Adrenal gland (tissue), 12 donors: ENCODE measurements around the gene OSBPL2. TPM values are rescaled to one million over a fixed set of nuclear protein-coding genes. Genes with fewer than 3 reads are reported as not detected.

Source experiments
- DNase-seq, 7 donors: peaks; one replicate each; pipeline ENCODE4 v3.0.0-alpha.2; 2019 to 2020
- H3K27ac ChIP-seq, 5 donors: fragments of 200-600 bp; sonication (generic) in 4 of 5; 1 replicate in 3 of 5; 2 replicates in 2 of 5; pipeline versions ENCODE4 v1.5.1 to v1.8.0; 2016 to 2020; ENCODE audit warnings: mild to moderate bottlenecking in 1 of 5
- H3K27me3 ChIP-seq: fragments of 200-600 bp; 2 replicates; pipeline ENCODE4 v1.8.0; 2021
- H3K36me3 ChIP-seq, 2 donors: fragments of 200-600 bp; replicated peaks in 1 of 2; 1 replicate in 1 of 2; 2 replicates in 1 of 2; pipeline versions ENCODE4 v1.5.1 to v1.8.0; 2018 to 2022
- H3K4me1 ChIP-seq, 2 donors: fragments of 200-600 bp; replicated peaks in 1 of 2; 1 replicate in 1 of 2; 2 replicates in 1 of 2; pipeline versions ENCODE4 v1.5.1 to v1.8.0; 2018 to 2021
- H3K4me3 ChIP-seq, 4 donors: fragments of 200-600 bp; sonication (generic) in 3 of 4; one replicate each; pipeline ENCODE4 v1.5.1; 2016 to 2018
- H3K9me3 ChIP-seq, 3 donors: fragments of 200-600 bp; sonication (generic) in 1 of 3; replicated peaks in 1 of 3; 1 replicate in 2 of 3; 2 replicates in 1 of 3; pipeline versions ENCODE4 v1.5.1 to v1.8.0; 2016 to 2021
- CTCF ChIP-seq, 6 experiments: fragments of 450-650 bp in 4 of 6; fragments of 200-600 bp in 2 of 6; sonication (generic) in 1 of 6; IDR thresholded peaks; 1 replicate in 5 of 6; 2 replicates in 1 of 6; pipeline versions ENCODE4 v1.5.1 to v1.8.0; 2016 to 2021; ENCODE audit warnings: antibody characterized with exemption in 6 of 6, mild to moderate bottlenecking in 2 of 6, moderate library complexity in 1 of 6
- POLR2A ChIP-seq, 2 donors: fragments of 450-650 bp; IDR thresholded peaks; one replicate each; pipeline ENCODE4 v1.6.1; 2017; ENCODE audit warnings: antibody characterized with exemption in 2 of 2, mild to moderate bottlenecking in 2 of 2, moderate library complexity in 1 of 2
- WGBS, 4 donors: extraction: QIAGEN DNeasy Blood & Tissue Kit in 2 of 4; methylation state at CpG; one replicate each; pipeline versions ENCODE4 v1.1.5 to v1.1.7; 2013 to 2017; 5-methylcytosine and 5-hydroxymethylcytosine counted together
- intact Hi-C, 2 donors: fragments of 100-400 bp; cut with DNase I; formaldehyde crosslinking; loops; one replicate each; pipeline versions ENCODE4 v1.14.1 to v1.15.0; 2022 to 2023
- polyA plus RNA-seq, 3 donors: library from polyadenylated mRNA; stranded (reverse); fragments of 200-250 nt in 2 of 3; fragments of 350-450 nt in 1 of 3; fragmentation: Illumina TruSeq in 1 of 3; extraction: RNeasy Lipid Tissue Mini Kit (QIAGEN cat#74804) in 1 of 3; gene quantifications; one replicate each; pipeline ENCODE4 v1.2.3, GENCODE V29; 2013 to 2014
- total RNA-seq, 9 donors: library from RNA; depleted of rRNA in 4 of 9; stranded (reverse); fragments of >200 nt in 4 of 9; fragments of 120-200 nt in 1 of 9; fragmentation: NEBNext Ultra II Directional in 1 of 9; extraction: Animal tissue kit (Norgen Biotek cat#: 25700) in 1 of 9; gene quantifications; one replicate each; pipeline versions ENCODE4 v1.1.0 to v1.2.4, GENCODE V29; 2013 to 2023
- donor health status: healthy with polysubstance abuse.
- donor health status: Bipolar disorder and iron deficiency.
- donor health status: DM: yes; HTN: yes; CAD: no.
- donor health status: DM: no; HTN: no; CAD: no.
- donor health status: DM: no; HTN: no; CAD: no.
- donor health status: DM: yes; HTN: yes; CAD: no.

OSBPL2 gene
- total and polyA plus RNA-seq, 12 donors, result 13.8 to 96.7 (median 37.4) TPM

- Histone ChIP-seq H3K27ac (no peak overlapping the region), H3K9me3 (no peaks in the 10 kb centered on the region), H3K4me3 (no peak overlapping the region), H3K36me3 (peaks cover 0 to 69% of the 10 kb centered on the region in 2 donors), H3K27me3 (no peaks in the 10 kb centered on the region), H3K4me1 (no peaks in the 10 kb centered on the region)
- TF ChIP-seq POLR2A (IDR thresholded peaks at IDR 0.05) (no peak), CTCF (IDR thresholded peaks at IDR 0.05) (no peak)
- WGBS, 4 donors, result 84 to 92% (median 91%) methylated on average over 6 of the region's 6 CpGs
- intact Hi-C loops, result no loop called here
- no peak for DNase-seq
Measured at GRCh38 chr20:62287129-62287528, 48.8 kb downstream of the OSBPL2 start.

- 89 to 96% (median 92%) methylated on average over 11 to 12 of the region's 12 CpGs for WGBS, 4 donors
- peaks cover 0 to 63% of the 10 kb centered on the region in 2 donors for H3K36me3 ChIP-seq
- TF ChIP-seq CTCF (IDR thresholded peaks at IDR 0.05) (no peak), POLR2A (IDR thresholded peaks at IDR 0.05) (no peak)
- no peak overlapping the region for H3K4me3 ChIP-seq
- DNase-seq, result no peak
- intact Hi-C loops, result no loop called here
- no peak overlapping the region for H3K27ac ChIP-seq
- H3K9me3 ChIP-seq, result no peaks in the 10 kb centered on the region
- no peaks in the 10 kb centered on the region for H3K27me3 ChIP-seq
- H3K4me1 ChIP-seq, result no peaks in the 10 kb centered on the region
Measured at GRCh38 chr20:62287759-62288534, 49.6 kb downstream of the OSBPL2 start.

GRCh38 chr20:62288535-62289105 is 50.3 kb downstream of the OSBPL2 start:
- peaks cover 0 to 63% of the 10 kb centered on the region in 2 donors for H3K36me3 ChIP-seq
- intact Hi-C loops, result no loop called here
- 88 to 96% (median 93%) methylated on average over 13 to 15 of the region's 15 CpGs for WGBS, 4 donors
- no peak overlapping the region for H3K27ac ChIP-seq
- H3K4me1 ChIP-seq, result no peaks in the 10 kb centered on the region
- TF ChIP-seq POLR2A (IDR thresholded peaks at IDR 0.05) (no peak), CTCF (IDR thresholded peaks at IDR 0.05) (no peak)
- no peak overlapping the region for H3K4me3 ChIP-seq
- H3K27me3 ChIP-seq, result no peaks in the 10 kb centered on the region
- no peak for DNase-seq
- no peaks in the 10 kb centered on the region for H3K9me3 ChIP-seq

GRCh38 chr20:62289131-62289530 is 50.8 kb downstream of the OSBPL2 start:
- Histone ChIP-seq H3K9me3 (no peaks in the 10 kb centered on the region), H3K4me1 (no peaks in the 10 kb centered on the region), H3K27ac (no peak overlapping the region), H3K36me3 (peaks cover 0 to 63% of the 10 kb centered on the region in 2 donors), H3K27me3 (no peaks in the 10 kb centered on the region), H3K4me3 (no peak overlapping the region)
- intact Hi-C loops, result no loop called here
- WGBS, 4 donors, result 82 to 93% (median 89%) methylated on average over 13 to 14 of the region's 14 CpGs
- TF ChIP-seq CTCF (IDR thresholded peaks at IDR 0.05) (no peak), POLR2A (IDR thresholded peaks at IDR 0.05) (no peak)
- DNase-seq, result no peak
